Left colon (tissue), 2 donors: ENCODE measurements around the gene SNTB2. TPM values are rescaled to one million over a fixed set of nuclear protein-coding genes. Genes with fewer than 3 reads are reported as not detected.
"Not testable (repeated sequence)": the region's sequence is repeated elsewhere in the genome, so short reads cannot be mapped to it uniquely, and the experiment has no call there.

Experiments
- ATAC-seq: fragments of 200-7000 bp; cut with Tn5 transposase; one replicate; pipeline ENCODE4 v1.9.1; 2020; ENCODE audit warnings: mild to moderate bottlenecking, moderate library complexity
- DNase-seq, 2 donors: peaks; one replicate each; pipeline ENCODE4 v3.0.0-alpha.2; 2020
- intact Hi-C, 2 donors: fragments of 100-400 bp; cut with DNase I in 1 of 2; cut with micrococcal nuclease in 1 of 2; formaldehyde crosslinking; loops; one replicate each; pipeline versions ENCODE4 v1.11.2 to v1.14.0; 2022; cut with DNase I, micrococcal nuclease
- long read RNA-seq: library from polyadenylated mRNA; unstranded; transcript quantifications from one replicate; pipeline ENCODE4 v2.0.0, GENCODE V29; 2021
- total RNA-seq, 2 donors: library from RNA; stranded (reverse); fragmentation: NEBNext Ultra II Directional; extraction: Animal tissue kit (Norgen Biotek cat#: 25700); gene quantifications; one replicate each; pipeline ENCODE4 v1.2.1, GENCODE V29; 2021
- donor health status: DM: no; HTN: no; CAD: no.
- donor health status: DM: yes; HTN: yes; CAD: no.

The SNTB2 gene
- total RNA-seq = 10 to 100 TPM; 32.0 to 33.8 TPM
- long read RNA-seq, full-length matches to known transcripts = 44 of 51 reads
- long read RNA-seq, partial matches to known transcripts = 1 of 51 reads
- long read RNA-seq, other reads (novel, unspliced or antisense) = 6 of 51 reads

GRCh38 chr16:69186642-69187445 lies at the start of gene SNTB2:
Gene SNTB2, plus strand, starts transcription at chr16:69187164. Its CDS starts 3 bp downstream, at chr16:69187167.
- DNase-seq (peak; percentile 94 to 98), ATAC-seq (peak; percentile 95)
- intact Hi-C loops = no loop called here

GRCh38 chr16:69138608-69139007 lies 48.4 kb upstream of the SNTB2 start:
- ATAC-seq = no peak

GRCh38 chr16:69139464-69139863 lies 47.5 kb upstream of the SNTB2 start:
- ATAC-seq, DNase-seq, intact Hi-C loops: not testable (repeated sequence)

More at GRCh38 chr16:69138608-69139007, 48.4 kb upstream of the SNTB2 start:
- intact Hi-C loops = no loop called here
- no peak for DNase-seq

GRCh38 chr16:69141014-69141413 lies 46.0 kb upstream of the SNTB2 start:
- DNase-seq (no peak), ATAC-seq (no peak)
- intact Hi-C loops = no loop called here

- intact Hi-C loops = no loop called here
- DNase-seq (no peak), ATAC-seq (no peak)
Measured at GRCh38 chr16:69141936-69142335, 45.0 kb upstream of the SNTB2 start.

- ATAC-seq (peak; percentile 100), DNase-seq (peak; percentile 40 to 60)
- intact Hi-C loops = no loop called here
Measured at GRCh38 chr16:69143116-69143515, 43.8 kb upstream of the SNTB2 start.

GRCh38 chr16:69145658-69146057 lies 41.3 kb upstream of the SNTB2 start:
- DNase-seq (no peak), ATAC-seq (no peak)
- intact Hi-C loops = no loop called here

- intact Hi-C loops = loop anchor here in 1 of 2 donors (2.0 kb wide), 1 partner anchor 137 kb away; no protein-coding TSS in a partner anchor
- DNase-seq, ATAC-seq: not testable (repeated sequence)
Measured at GRCh38 chr16:69149621-69150020, 37.3 kb upstream of the SNTB2 start.

GRCh38 chr16:69150146-69150865 lies 36.7 kb upstream of the SNTB2 start:
- peak in 1 of 2 donors; percentile 50 for DNase-seq
- intact Hi-C loops = loop anchor here in 1 of 2 donors (2.0 kb wide), 1 partner anchor 136 kb away; no protein-coding TSS in a partner anchor
- peak; percentile 89 for ATAC-seq

GRCh38 chr16:69157196-69157595 lies 29.8 kb upstream of the SNTB2 start:
- no peak for ATAC-seq
- no peak for DNase-seq
- intact Hi-C loops = no loop called here

- intact Hi-C loops = no loop called here
- ATAC-seq = no peak
- DNase-seq = no peak
Measured at GRCh38 chr16:69160192-69160591, 26.8 kb upstream of the SNTB2 start.

GRCh38 chr16:69165584-69165983 lies 21.4 kb upstream of the SNTB2 start:
- no peak for DNase-seq
- intact Hi-C loops = no loop called here

GRCh38 chr16:69166221-69166833 lies 20.6 kb upstream of the SNTB2 start:
- intact Hi-C loops = no loop called here
- no peak for DNase-seq
- ATAC-seq = no peak

More at GRCh38 chr16:69165584-69165983, 21.4 kb upstream of the SNTB2 start:
- no peak for ATAC-seq

- intact Hi-C loops = no loop called here
- ATAC-seq (no peak), DNase-seq (no peak)
Measured at GRCh38 chr16:69166946-69167930, 19.7 kb upstream of the SNTB2 start.

- ATAC-seq (no peak), DNase-seq (no peak)
- intact Hi-C loops = no loop called here
Measured at GRCh38 chr16:69169051-69169450, 17.9 kb upstream of the SNTB2 start.

GRCh38 chr16:69169607-69170352 lies 17.2 kb upstream of the SNTB2 start:
- intact Hi-C loops = no loop called here
- ATAC-seq = no peak
- no peak for DNase-seq

- ATAC-seq = no peak
- DNase-seq = no peak
- intact Hi-C loops = no loop called here
Measured at GRCh38 chr16:69171325-69172084, 15.5 kb upstream of the SNTB2 start.
